BLaER1 (cell line): ENCODE results near the gene FKBP1A.
A peak's percentile ranks its signal among the peaks of the same experiment; 100 is the strongest.

Experiments used
- H3K27ac ChIP-seq: shearing (Covaris generic); formaldehyde crosslinking; 2 replicates; pipeline ENCODE4 v1.8.1; 2022
- H3K27me3 ChIP-seq: shearing (Covaris generic); formaldehyde crosslinking; 2 replicates; pipeline ENCODE4 v1.8.1; 2022
- H3K36me3 ChIP-seq: shearing (Covaris generic); formaldehyde crosslinking; 2 replicates; pipeline ENCODE4 v1.8.1; 2022
- H3K4me1 ChIP-seq: shearing (Covaris generic); formaldehyde crosslinking; 2 replicates; pipeline ENCODE4 v1.8.1; 2022
- H3K4me2 ChIP-seq: shearing (Covaris generic); formaldehyde crosslinking; 2 replicates; pipeline ENCODE4 v1.8.1; 2022
- H3K4me3 ChIP-seq: shearing (Covaris generic); formaldehyde crosslinking; 2 replicates; pipeline ENCODE4 v1.8.1; 2022
- H3K9ac ChIP-seq: shearing (Covaris generic); formaldehyde crosslinking; 2 replicates; pipeline ENCODE4 v1.8.1; 2022
- H3K9me3 ChIP-seq: shearing (Covaris generic); formaldehyde crosslinking; 2 replicates; pipeline ENCODE4 v1.8.1; 2022
- H4K20me1 ChIP-seq: shearing (Covaris generic); formaldehyde crosslinking; 2 replicates; pipeline ENCODE4 v1.8.1; 2022
- Cebpa-rat ChIP-seq: shearing (Covaris generic); IDR thresholded peaks from 2 replicates; pipeline ENCODE4 v1.8.1; 2022

FKBP1A gene

GRCh38 chr20:1369970-1370369, 22.9 kb downstream of the FKBP1A start:
- H3K4me3 ChIP-seq: no peak overlapping the region
- H3K36me3 ChIP-seq: peaks cover 90% of the 10 kb centered on the region
- no peak overlapping the region for H3K9ac ChIP-seq
- peaks cover 24% of the 10 kb centered on the region for H3K4me1 ChIP-seq
- no peak overlapping the region for H3K27ac ChIP-seq
- H3K4me2 ChIP-seq: no peak overlapping the region
- H3K9me3 ChIP-seq: 0 out of 2 replicates have a peak, but pooled peaks cover 7% of the 10 kb centered on the region
- no peak for TF ChIP-seq Cebpa-rat
- no peaks in the 10 kb centered on the region for H3K27me3 ChIP-seq
- H4K20me1 ChIP-seq: peaks cover 88% of the 10 kb centered on the region

- Histone ChIP-seq H4K20me1 (peaks cover 82% of the 10 kb centered on the region), H3K4me3 (no peak overlapping the region), H3K4me2 (no peak overlapping the region), H3K27ac (no peak overlapping the region), H3K27me3 (no peaks in the 10 kb centered on the region), H3K4me1 (peaks cover 27% of the 10 kb centered on the region), H3K9me3 (0 out of 2 replicates have a peak, but pooled peaks cover 7% of the 10 kb centered on the region), H3K36me3 (peaks cover 84% of the 10 kb centered on the region), H3K9ac (no peak overlapping the region)
- TF ChIP-seq Cebpa-rat: no peak
These were observed 24.2 kb downstream of the FKBP1A start for GRCh38 chr20:1368448-1369199.

GRCh38 chr20:1367479-1367878, 25.4 kb downstream of the FKBP1A start:
- Histone ChIP-seq H3K27ac (no peak overlapping the region), H3K4me1 (peaks cover 25% of the 10 kb centered on the region), H3K4me3 (no peak overlapping the region), H3K4me2 (no peak overlapping the region), H4K20me1 (peaks cover 82% of the 10 kb centered on the region), H3K9ac (no peak overlapping the region), H3K36me3 (peaks cover 84% of the 10 kb centered on the region), H3K9me3 (0 out of 2 replicates have a peak, but pooled peaks cover 7% of the 10 kb centered on the region), H3K27me3 (no peaks in the 10 kb centered on the region)
- no peak for TF ChIP-seq Cebpa-rat

GRCh38 chr20:1364106-1364505, 28.7 kb downstream of the FKBP1A start:
- 0 out of 2 replicates have a peak, but pooled peaks cover 7% of the 10 kb centered on the region for H3K9me3 ChIP-seq
- no peaks in the 10 kb centered on the region for H3K27me3 ChIP-seq
- H3K4me2 ChIP-seq: peak overlapping the region; percentile 38
- no peak overlapping the region for H3K27ac ChIP-seq
- peaks cover 83% of the 10 kb centered on the region for H3K36me3 ChIP-seq
- no peak overlapping the region for H3K9ac ChIP-seq
- H4K20me1 ChIP-seq: peaks cover 59% of the 10 kb centered on the region
- no peak overlapping the region for H3K4me3 ChIP-seq
- H3K4me1 ChIP-seq: peaks cover 15% of the 10 kb centered on the region
- no peak for TF ChIP-seq Cebpa-rat

GRCh38 chr20:1363522-1363921, 29.3 kb downstream of the FKBP1A start:
- Histone ChIP-seq H3K4me1 (peaks cover 15% of the 10 kb centered on the region), H3K27ac (no peak overlapping the region), H3K9ac (no peak overlapping the region), H3K4me2 (no peak overlapping the region), H4K20me1 (peaks cover 57% of the 10 kb centered on the region), H3K36me3 (peaks cover 82% of the 10 kb centered on the region), H3K27me3 (no peaks in the 10 kb centered on the region), H3K9me3 (0 out of 2 replicates have a peak, but pooled peaks cover 7% of the 10 kb centered on the region), H3K4me3 (no peak overlapping the region)
- no peak for TF ChIP-seq Cebpa-rat

GRCh38 chr20:1362484-1362883, 30.4 kb downstream of the FKBP1A start:
- no peak for TF ChIP-seq Cebpa-rat
- Histone ChIP-seq H3K9me3 (0 out of 2 replicates have a peak, but pooled peaks cover 7% of the 10 kb centered on the region), H3K27ac (no peak overlapping the region), H3K4me1 (peaks cover 15% of the 10 kb centered on the region), H3K4me2 (no peak overlapping the region), H3K9ac (no peak overlapping the region), H3K36me3 (peaks cover 82% of the 10 kb centered on the region), H4K20me1 (peaks cover 55% of the 10 kb centered on the region), H3K4me3 (no peak overlapping the region), H3K27me3 (no peaks in the 10 kb centered on the region)

GRCh38 chr20:1360094-1360846, 32.6 kb downstream of the FKBP1A start:
- Histone ChIP-seq H4K20me1 (peaks cover 47% of the 10 kb centered on the region), H3K9ac (no peak overlapping the region), H3K9me3 (peaks cover 8% of the 10 kb centered on the region), H3K27ac (no peak overlapping the region), H3K4me2 (no peak overlapping the region), H3K4me1 (peaks cover 15% of the 10 kb centered on the region), H3K27me3 (no peaks in the 10 kb centered on the region), H3K36me3 (peaks cover 82% of the 10 kb centered on the region), H3K4me3 (no peak overlapping the region)
- TF ChIP-seq Cebpa-rat: no peak

- Histone ChIP-seq H3K4me3 (no peak overlapping the region), H3K9ac (no peak overlapping the region), H3K27ac (no peak overlapping the region), H4K20me1 (peaks cover 37% of the 10 kb centered on the region), H3K4me1 (no peaks in the 10 kb centered on the region), H3K27me3 (no peaks in the 10 kb centered on the region), H3K36me3 (peaks cover 87% of the 10 kb centered on the region), H3K9me3 (peaks cover 27% of the 10 kb centered on the region), H3K4me2 (no peak overlapping the region)
- no peak for TF ChIP-seq Cebpa-rat
These were observed 34.8 kb downstream of the FKBP1A start for GRCh38 chr20:1357921-1358671.

- no peaks in the 10 kb centered on the region for H3K27me3 ChIP-seq
- H3K4me3 ChIP-seq: no peak overlapping the region
- no peak for TF ChIP-seq Cebpa-rat
- H3K4me1 ChIP-seq: no peaks in the 10 kb centered on the region
- peaks cover 63% of the 10 kb centered on the region for H3K9me3 ChIP-seq
- H3K27ac ChIP-seq: no peak overlapping the region
- no peak overlapping the region for H3K9ac ChIP-seq
- no peak overlapping the region for H3K4me2 ChIP-seq
- peaks cover 24% of the 10 kb centered on the region; the same call in 1 of the 2 replicates for H4K20me1 ChIP-seq
- peaks cover 80% of the 10 kb centered on the region for H3K36me3 ChIP-seq
These were observed 38.9 kb downstream of the FKBP1A start for GRCh38 chr20:1353956-1354355.
